SHP77 (cell line): ENCODE results near the gene PCP4L1.
A peak's percentile ranks its signal among the peaks of the same experiment; 100 is the strongest.

Source experiments
- DNase-seq, 2 experiments: peaks; one replicate each; lab custom pipeline; 2025; lab: John Stamatoyannopoulos, UW

Gene PCP4L1

DNA sequence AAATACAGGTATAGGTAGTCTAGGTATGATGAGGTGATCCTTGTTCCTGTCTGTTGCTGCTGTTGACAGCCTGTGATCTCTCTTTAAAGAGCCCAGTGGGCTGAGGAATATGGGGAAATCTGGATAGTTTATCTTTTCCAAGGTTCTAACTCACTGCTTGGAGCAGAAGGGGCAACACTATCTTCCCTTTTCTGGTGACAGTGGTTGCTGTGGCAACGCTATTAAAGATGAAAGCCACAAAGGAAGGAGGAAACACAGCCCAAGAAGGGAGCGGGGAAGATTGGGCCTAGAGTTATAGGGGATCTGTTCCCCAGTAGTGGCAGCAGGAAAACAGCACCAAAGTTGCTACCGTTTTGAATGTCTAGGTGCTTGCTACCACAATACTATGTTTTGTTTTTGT is 8.8 kb downstream of the PCP4L1 start:
- DNase-seq = no peak

DNA sequence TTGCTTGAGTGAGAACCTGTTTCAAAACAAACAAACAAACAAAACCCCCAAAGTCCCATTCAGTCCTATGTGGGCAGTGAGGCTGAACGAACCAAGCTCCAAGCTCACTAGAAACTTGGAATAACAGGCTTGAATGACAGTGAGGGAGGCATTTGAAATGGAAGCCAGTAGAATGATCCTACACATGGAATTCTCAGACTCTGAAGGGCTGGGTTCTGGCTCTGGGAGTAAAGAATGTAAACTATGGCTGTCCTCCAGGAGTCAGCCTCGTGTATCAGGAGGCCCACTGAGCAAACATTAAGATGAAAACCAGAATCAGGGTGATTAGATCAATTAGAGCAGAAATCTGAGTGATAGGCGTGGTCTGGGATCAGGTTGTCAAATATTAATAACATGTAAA is 14.9 kb downstream of the PCP4L1 start:
- no peak for DNase-seq

DNA sequence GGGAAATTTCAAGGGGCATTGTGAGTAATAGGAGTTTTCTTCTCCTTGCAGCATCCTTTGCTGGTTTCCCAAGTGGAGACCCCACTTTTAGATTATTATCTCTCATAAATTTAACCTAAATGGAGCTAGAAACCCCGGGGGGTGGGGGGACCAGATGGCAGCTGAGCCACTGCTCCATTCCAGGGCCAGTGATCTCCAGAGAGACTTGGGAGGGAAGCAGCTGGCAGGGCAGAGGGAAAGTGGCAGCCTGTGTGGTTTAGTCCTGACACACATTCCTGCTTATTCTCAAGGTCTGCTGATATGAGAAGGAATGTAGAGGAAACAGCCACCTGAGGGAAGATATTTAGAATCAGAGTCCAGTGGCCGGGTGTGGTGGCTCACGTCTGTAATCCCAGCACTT is 16.3 kb downstream of the PCP4L1 start:
- no peak for DNase-seq

DNA sequence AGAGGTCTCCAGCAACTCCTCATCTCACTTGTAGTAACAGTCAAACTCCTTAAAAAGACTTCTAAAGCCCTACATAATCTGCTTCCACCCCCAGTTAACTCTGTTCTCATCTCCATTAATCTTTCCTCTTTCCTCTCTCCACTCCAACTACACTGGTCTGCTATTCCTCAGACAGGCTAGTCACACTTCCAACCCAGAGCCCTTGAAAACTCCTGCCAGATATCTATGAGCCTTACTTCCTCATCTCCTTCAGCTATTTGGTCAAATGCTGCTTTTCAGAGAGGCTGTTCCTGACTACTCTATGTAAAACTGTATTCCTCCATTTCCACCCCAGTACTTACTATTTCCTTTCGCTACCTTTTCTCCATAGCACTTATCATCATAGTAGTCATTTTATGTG is 24.4 kb downstream of the PCP4L1 start:
- DNase-seq = no peak

DNA sequence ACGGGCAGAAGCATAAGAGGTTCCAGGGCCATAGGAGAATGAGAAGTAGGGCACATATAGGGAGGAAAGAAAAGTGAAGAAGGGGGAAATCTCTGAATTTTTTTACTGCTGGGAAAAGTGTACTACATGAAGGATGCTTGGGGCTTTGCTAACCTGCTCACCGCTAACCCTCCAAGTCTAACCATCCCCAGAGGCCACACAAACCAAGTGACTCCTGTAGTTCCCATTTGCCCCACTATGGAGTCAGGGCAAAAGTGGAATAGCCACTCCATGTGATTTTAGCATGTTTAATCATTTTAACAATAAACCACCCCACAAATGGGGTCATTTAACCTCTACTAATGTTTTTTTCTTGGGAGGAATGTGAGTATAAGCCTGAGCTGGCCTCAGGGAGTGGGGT is 26.6 kb downstream of the PCP4L1 start:
- DNase-seq = no peak

DNA sequence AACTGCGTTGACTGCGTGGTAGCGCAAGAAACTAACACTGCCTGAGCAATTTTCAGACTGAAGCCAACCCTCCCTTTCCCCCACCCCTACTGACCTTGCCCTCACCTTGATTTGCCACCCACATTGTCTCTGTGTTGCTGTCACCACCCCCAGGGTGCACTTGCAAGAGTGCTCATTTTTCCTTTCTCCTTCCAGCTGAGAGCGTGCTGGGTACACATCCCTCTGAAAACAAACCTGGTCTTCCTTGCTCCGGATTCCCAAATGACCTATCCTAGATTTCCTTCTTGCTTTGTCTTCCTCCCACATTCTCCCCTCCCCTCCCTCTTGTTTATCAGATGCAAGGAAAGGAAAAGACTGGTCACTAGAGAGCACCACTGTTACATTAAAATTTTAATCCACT is 27.0 kb downstream of the PCP4L1 start:
- DNase-seq = no peak

DNA sequence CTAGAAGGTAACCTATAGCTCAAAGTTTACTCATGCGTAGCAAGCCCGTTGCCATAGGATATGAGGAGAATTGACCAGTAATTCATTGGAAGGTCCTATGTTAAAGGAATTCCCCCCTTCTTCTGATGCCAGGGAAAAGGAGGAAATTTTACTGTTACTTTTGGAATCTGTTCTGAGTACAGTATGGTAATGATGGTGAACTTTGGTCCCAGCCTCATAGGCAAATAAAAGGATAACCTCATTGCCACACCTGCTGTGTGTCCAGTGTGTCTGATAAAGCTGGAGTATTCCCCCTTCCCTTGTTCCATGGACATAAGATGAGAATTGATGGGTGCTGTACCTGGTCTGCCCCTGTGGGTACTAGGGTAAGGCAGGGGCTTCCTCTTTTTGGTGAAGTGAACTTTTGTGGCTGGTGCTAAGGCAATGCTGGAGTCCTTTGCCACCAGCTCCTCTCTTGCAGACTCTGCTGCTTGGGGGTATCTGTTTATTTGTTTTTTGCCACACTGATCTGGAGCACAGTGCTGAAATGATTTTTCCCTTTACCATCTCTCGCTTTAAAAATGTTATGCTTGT is 29.0 kb downstream of the PCP4L1 start:
- DNase-seq = no peak

DNA sequence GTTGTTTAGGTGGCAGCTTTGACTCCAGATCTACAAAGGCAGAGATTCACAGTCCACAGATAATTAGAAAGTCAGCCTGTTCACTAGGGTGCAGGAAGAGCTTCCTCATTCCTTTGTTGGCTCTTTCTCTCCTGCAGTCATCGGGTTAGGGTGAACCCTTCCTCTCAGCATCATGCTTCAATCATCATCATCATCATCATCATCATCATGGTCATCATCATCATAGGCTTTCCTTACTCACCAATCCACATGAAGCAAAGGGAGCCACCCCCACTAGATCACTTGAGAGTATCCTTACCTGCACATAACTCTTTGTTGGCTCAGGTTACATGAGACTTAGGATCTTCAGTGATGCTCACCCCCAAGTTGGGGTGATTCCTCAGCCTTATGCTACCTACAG is 32.2 kb downstream of the PCP4L1 start:
- no peak for DNase-seq

DNA sequence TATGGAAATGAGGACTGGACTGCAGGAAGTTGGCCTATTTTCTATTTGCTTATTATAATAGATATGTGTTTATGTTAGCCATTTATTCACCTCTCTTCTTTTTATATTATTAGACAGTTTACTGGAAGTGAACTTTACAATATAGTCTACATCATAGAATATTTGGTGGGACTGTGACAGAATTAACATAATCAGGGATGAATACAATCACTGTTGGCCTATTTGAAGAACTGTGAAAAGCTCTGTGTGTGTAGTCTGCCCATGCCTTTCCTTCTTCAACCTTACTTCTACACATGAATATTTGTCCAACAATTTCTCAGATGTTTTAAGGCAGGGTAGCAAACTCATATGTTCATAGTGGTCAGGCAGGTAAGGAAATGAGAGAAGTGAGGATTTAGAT is 38.9 kb downstream of the PCP4L1 start:
- no peak for DNase-seq

DNA sequence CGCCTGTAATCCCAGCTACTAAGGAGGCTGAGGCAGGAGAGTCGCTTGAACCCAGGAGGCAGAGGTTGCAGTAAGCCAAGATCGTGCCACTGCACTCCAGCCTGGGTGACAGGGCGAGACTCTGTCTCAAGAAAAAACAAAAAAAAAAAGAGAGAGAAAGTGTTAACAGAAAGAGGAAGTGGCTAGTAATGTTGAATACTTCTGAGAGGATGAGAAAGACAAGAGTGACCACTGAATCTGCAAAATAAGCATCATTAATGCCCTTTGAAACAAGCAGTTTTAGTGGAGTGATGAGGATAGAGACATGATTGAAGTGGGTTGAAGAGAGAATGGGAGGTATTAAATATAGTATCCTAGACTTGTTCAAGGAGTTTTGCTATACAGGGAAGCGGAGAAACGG is 39.6 kb downstream of the PCP4L1 start:
- DNase-seq = no peak

DNA sequence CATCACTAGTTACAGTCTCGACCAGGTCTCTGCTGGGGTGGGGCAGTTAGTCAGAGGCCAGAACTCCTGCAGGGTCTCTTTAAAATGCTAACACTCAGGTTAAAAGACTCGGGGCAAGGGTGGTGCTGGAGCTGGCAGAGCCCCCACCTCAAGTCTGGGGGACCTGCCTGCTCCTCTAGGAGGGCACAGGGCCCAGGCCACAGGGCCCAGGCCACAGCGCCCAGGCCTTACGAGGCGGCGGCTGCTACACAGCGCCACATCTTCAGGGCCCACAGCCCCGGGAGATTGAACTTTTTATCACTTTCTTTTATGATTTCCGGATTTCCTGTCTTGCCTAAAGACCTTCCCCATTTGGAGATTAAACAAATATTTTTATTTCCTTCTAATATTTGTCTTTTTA is 40.8 kb downstream of the PCP4L1 start:
- DNase-seq = no peak

DNA sequence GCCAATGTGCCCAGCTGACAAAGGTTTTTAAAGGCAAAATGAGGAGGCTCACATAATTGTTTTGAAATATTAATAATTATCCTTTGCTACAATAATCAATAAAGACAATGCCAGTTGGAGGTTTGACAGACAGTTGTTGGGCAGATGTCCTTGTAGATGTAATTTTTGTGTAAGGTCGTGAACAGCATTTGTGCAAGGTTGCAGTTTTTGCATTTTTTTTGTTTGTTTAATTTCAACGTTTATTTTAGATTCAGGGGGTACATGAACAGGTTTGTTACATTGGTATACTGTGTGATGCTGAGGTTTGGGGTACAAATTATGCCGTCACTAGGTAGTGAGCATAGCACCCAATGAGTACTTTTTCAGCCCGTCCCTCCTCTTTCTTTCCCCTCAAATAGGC is 41.9 kb downstream of the PCP4L1 start:
- no peak for DNase-seq

DNA sequence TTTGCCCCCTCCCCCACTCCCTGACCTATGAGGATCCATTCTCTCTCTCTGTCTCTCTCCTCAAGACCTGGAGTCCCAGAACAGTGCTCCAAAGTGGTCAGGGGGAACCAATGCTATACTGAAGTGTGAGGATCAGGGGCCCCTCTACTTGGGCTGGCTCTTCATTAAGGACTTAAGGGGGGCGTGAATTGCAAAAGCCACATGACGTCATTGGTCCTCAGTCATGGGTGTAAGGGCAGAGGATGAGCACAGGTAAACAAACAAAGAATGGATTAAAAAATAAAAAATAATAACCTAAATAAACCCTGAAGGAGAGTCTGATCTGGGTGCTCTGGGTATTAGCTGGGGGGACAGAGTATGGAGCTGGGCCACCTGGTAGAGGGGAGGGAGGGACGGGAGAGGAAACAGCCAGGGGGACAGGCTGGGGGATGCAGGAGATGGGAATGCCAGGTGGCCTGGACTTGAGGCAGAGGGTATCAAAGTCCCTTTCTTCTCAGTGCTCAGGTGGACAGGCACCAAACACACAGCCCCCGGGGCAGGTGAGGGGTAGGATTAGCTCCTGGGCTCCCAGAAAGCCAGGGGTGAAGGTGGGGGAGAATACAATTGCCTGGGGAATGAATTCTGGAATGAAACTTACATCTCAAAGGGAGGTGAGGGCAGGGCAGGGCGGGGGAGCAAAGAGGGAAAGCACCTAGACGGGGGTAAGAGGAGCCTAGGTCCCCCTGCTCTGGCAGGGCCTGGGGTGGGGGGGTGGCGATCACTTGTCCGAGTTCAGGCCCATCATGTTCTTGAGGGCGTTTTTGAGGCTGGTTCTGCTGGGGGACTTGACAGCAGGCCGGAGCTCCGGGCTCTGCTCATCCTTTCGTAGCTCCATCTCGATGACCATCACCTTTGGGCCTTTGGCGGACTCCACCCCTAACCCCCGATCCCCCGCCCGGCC is 46.7 kb downstream of the PCP4L1 start:
- no peak for DNase-seq

DNA sequence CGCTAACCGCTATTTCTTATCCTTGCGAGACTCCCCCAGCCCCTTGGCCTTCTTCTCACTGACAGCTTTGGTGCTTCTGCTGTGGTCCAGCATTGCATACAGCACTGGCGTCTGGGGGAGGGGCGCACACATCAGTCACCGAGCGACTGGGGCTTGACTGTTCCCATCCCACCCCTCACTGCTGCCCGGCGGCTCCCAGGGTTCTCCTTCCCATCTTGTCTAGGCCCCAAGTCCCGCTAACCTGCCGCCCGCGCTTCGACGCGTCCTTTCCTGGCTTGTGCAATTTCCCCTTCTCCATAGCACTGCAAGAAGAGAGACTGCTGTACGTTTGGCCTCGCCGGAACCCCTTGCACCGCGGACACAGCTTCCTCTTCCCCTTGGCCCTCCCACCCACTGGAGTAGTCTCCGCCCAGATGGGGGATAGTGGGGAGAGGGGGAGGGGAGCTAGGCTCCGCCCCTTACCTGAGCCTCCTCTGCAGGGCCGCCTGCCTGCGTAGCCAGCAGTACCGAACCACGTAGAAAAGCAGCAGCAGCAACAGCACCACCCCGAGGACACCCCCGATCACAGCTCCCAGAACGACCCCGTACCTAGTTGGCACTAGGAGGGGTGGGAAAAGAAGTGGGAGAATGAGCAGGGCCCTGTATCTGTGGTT is 47.4 kb downstream of the PCP4L1 start:
- DNase-seq = no peak

DNA sequence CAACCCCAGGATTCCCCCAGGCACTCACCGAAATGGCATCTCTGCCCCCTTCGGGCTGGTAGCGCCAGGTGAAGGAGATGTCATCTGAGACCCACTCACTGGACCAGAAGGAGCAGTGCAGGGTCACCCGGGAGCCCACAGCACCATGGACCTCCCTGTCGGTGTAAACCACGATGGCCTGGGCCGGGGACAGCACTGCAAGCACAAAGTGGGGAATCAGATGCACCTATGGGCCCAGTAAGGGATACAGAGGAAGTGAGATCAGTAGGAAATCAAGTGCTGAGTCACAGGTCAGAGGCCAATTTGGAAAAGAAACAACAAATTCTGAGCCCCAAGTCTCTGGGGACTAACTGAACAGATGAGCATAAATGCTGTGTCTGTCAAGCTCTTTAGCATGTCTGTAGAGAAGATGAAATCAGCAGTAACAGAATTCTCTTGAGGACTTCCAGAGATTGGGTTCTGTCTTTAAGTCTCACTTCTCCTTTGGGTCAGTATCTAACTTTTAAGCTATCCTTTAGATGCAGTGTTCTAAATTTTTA is 48.8 kb downstream of the PCP4L1 start:
- no peak for DNase-seq

DNA sequence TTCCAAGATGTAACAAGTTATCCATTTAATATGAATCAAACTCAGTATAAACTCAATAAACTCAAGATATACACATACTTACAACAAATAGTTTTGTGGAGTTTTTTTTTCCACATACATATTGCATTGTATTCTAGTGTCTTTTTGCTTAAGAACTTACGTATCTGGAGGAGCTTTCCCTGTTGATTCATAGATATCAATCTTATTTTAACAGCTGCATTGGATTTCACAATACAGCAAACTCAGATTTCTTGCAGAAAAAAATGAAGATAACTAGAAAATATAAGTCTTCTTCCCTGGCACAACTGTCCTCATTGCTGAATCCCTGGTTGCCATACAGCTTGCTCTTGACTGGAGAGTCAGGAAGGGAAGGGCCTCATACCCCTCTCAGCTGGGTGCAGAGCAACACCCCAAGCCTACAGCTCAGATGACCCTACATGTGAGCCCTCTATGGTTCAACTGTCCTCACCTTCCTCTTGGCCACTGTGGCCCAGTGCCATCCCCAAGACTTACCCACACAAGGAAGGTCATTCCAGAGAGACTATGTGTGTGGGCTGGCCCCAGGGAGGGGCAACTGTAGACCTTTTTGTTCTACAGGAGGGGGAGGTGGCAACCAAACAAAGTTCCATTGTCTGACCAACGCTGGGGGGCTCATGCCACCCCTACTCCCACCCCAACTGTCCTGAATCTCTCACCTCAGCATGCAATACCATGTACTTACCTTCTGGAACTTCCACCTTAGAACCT is 49.5 kb downstream of the PCP4L1 start:
- no peak for DNase-seq

DNA sequence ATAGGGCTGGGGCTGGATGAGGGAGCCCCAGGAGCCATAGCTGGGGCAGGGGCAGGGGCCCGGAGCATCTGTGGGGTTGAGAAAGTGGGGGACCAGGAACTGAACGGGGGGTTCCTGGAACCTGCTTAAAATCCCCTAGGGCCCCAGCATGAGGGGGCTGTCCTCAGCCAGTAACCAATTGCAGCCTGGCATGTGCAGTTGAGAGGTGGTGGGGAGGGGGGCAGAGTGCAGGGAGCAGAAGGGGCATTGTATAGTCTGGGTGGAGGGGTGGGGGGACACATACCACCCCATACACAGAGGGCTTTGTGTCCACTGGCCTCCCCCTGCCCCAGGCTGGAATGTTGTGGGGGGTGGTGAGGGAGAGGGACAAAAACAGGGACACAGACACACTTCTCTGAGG is 51.3 kb downstream of the PCP4L1 start, which contains the start of gene MPZ:
MPZ (minus strand) TSS at position 101 of the 400 bp plus-strand sequence; CDS start at position 38, 63 bp downstream.
- DNase-seq = no peak

DNA sequence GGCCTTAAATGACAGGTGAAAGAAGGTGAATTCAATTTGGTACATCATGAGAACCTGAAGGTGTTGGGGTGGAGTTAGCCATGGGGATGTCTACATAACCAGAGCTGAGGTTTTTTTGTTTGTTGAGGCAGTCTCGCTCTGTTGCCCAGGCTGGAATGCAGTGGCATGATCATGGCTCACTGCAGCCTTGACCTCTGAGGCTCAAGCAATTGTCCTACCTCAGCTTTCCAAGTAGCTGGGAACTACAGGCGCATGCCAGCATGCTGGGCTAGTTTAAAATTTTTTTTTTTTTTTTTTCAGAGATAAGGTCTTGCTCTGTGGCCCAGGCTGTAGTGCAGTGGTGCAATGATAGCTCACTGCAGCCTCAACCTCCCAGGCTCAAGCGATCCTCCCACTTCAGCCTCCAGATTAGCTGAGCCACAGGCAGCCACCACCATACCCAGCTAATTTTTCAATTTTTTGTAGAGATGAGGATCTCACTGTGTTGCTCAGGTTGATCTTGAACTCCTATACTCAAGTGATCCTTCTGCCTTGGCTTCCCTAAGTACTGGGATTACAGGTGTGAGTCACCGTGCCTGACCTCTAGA is 53.1 kb downstream of the PCP4L1 start:
- DNase-seq = no peak

DNA sequence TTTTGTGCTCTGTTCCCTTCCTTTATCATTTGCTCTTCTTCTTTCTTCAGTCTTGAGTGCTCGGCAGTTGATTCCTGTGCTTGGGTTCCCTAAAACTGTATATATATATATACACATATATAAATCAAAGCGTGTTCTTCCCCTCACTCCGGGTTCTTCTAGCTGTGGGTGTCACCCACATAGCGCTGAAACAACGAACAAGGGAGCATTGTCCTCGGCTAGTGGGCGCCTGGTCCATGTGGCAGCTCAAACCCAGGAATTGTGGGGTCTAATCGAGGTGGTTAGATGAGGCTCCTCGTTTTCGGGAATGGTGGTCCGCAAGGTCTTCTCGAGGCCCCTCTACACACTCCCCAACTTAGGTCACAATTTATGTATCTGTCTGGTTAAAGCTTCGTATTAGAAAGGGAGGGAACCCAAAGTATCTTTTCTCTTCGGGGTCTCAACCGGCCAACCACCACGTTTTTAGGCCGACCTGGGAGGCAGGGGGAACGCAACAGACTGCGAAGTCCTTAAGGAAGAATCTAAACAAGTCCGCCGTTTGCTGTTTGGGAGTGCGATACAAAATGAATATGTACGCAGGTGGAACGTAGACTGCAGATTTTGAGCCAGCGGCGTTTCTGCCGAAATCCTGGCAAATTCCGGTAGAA is 55.1 kb downstream of the PCP4L1 start:
- DNase-seq = no peak

DNA sequence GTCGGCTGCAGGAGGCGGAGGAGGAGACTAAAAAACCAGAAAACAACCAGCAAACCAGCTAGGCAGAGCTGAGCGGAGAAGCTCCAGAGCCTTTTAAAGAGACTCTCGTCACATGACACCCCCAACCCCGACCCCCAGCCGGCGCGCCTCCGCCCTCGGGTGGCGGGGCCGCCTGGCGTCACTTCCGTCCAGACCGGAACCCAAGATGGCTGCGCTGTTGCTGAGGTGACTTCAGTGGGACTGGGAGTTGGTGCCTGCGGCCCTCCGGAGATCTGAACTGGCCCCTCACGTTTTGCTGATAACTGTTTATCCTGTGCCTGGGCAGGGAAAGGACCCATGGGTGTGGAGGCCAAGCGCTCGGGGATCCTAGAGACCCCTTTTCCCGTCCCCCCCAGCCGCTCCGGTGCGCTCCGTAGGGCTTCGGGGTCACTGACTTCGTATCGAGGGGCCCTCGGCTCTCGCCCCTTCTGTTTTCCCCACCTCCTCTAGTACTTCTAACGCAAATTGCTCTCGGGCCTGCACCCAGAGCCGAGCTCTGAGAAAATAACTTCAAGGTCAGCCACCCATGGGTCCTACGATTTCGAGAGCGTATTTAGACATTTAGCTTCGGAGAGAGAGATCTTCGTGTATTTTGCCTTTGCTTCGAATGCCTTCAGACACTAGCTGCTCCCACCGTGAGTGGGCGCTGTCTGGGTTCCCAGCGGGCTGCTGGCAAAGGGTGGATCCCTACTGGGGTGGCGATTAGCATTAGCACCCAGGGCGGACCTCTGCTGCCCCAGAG is 55.8 kb downstream of the PCP4L1 start, which contains the start of gene SDHC:
SDHC (plus strand) TSS at position 181 of the 781 bp plus-strand sequence; CDS start at position 206, 25 bp downstream.
- DNase-seq = peak; percentile 89 to 93
